Measurements from ENCODE around the gene PRKD3.

- TF ChIP-seq EZH2 (IDR thresholded peaks at IDR 0.05; ENCODE audit: low read length, unreplicated experiment), result no peak
- no peak for TF ChIP-seq CTCF (conservative IDR thresholded peaks at IDR 0.05; ENCODE audit: low read depth, low read length)
- TF ChIP-seq EZH2phosphoT487 (IDR thresholded peaks at IDR 0.05; ENCODE audit: borderline replicate concordance, low read length), result no peak
Measured at GRCh38 chr2:37306024-37306423, 18.6 kb downstream of the PRKD3 start.
